B cell (primary cell): ENCODE measurements around the gene CEP19. TPM values are rescaled to one million over a fixed set of nuclear protein-coding genes. Genes with fewer than 3 reads are reported as not detected.
A peak's percentile ranks its signal among the peaks of the same experiment; 100 is the strongest.
"Not testable (repeated sequence)": the region's sequence is repeated elsewhere in the genome, so short reads cannot be mapped to it uniquely, and the experiment has no call there.

Experiments
- ATAC-seq: fragments of 200-7000 bp; cut with Tn5 transposase; one replicate; pipeline ENCODE4 v1.10.0; 2021; ENCODE audit warnings: low read depth, mild to moderate bottlenecking, moderate number of reproducible peaks, moderate library complexity
- CTCF ChIA-PET: fragments of 350-600 bp; sonication (Branson Sonifier 250); formaldehyde crosslinking; loops from one replicate; lab custom pipeline; 2021; ENCODE audit warnings: antibody characterized with exemption, inconsistent platforms; lab: Charles Lee
- POLR2A ChIA-PET: fragments of 350-600 bp; sonication (Branson Sonifier 250); formaldehyde crosslinking; loops from one replicate; lab custom pipeline; 2021; ENCODE audit warnings: antibody characterized with exemption; lab: Charles Lee
- DNase-seq: peaks from one replicate; pipeline ENCODE4 v3.0.0; 2013
- H2AFZ ChIP-seq: 2 replicates; pipeline ENCODE4 v1.6.1; 2012; ENCODE audit warnings: mild to moderate bottlenecking, low read depth, low read length; ENCODE audit not compliant: insufficient read depth, poor library complexity, severe bottlenecking
- H3K27ac ChIP-seq, 2 donors: 1 replicate in 1 of 2; 2 replicates in 1 of 2; pipeline ENCODE4 v1.5.1; 2012 to 2013; ENCODE audit warnings: low read length in 2 of 2, mild to moderate bottlenecking in 2 of 2, moderate library complexity in 1 of 2
- H3K27me3 ChIP-seq, 4 experiments: fragments of 200-600 bp in 1 of 4; sonication (generic) in 1 of 4; replicated peaks in 1 of 4; 1 replicate in 2 of 4; 2 replicates in 2 of 4; pipeline versions ENCODE4 v1.6.1 to v1.7.0; 2013 to 2016; ENCODE audit warnings: low read length in 3 of 4, mild to moderate bottlenecking in 2 of 4, mixed read lengths in 1 of 4, moderate library complexity in 1 of 4; ENCODE audit not compliant: insufficient read depth in 4 of 4, control insufficient read depth in 3 of 4; ENCODE audit errors: control extremely low read depth in 1 of 4
- H3K36me3 ChIP-seq, 2 experiments: replicated peaks in 1 of 2; 1 replicate in 1 of 2; 2 replicates in 1 of 2; pipeline versions ENCODE4 v1.6.1 to v1.7.1; 2013; ENCODE audit warnings: low read length in 1 of 2; ENCODE audit not compliant: insufficient read depth in 2 of 2, control insufficient read depth in 1 of 2; ENCODE audit errors: control extremely low read depth in 1 of 2, extremely low read depth in 1 of 2
- H3K4me1 ChIP-seq, 2 donors: fragments of 200-600 bp in 1 of 2; sonication (generic) in 1 of 2; 1 replicate in 1 of 2; 2 replicates in 1 of 2; pipeline versions ENCODE4 v1.5.1 to v1.6.1; 2013 to 2017; ENCODE audit warnings: low read length in 2 of 2; ENCODE audit not compliant: control insufficient read depth in 2 of 2, insufficient read depth in 2 of 2
- H3K4me2 ChIP-seq: replicated peaks from 2 replicates; pipeline ENCODE3; 2012; ENCODE audit warnings: mild to moderate bottlenecking, low read depth, low read length; ENCODE audit not compliant: poor library complexity, severe bottlenecking
- H3K4me3 ChIP-seq, 5 experiments: fragments of 200-600 bp in 1 of 5; sonication (generic) in 1 of 5; 1 replicate in 3 of 5; 2 replicates in 2 of 5; pipeline versions ENCODE4 v1.5.1 to v1.7.0; 2011 to 2016; ENCODE audit warnings: low read length in 4 of 5, mild to moderate bottlenecking in 4 of 5, low read depth in 2 of 5, control low read depth in 1 of 5, moderate library complexity in 1 of 5; ENCODE audit not compliant: insufficient read depth in 1 of 5; ENCODE audit errors: control extremely low read depth in 1 of 5, extremely low read depth in 1 of 5
- H3K79me2 ChIP-seq: fragments of 200-600 bp; sonication (generic); one replicate; pipeline ENCODE4 v1.6.0; 2016; ENCODE audit warnings: low read length; ENCODE audit not compliant: control insufficient read depth, insufficient read depth
- H3K9ac ChIP-seq: fragments of 200-600 bp; sonication (generic); 2 replicates; pipeline ENCODE4 v1.6.1; 2017; ENCODE audit warnings: mild to moderate bottlenecking, low read length, moderate library complexity
- H3K9me3 ChIP-seq, 3 donors: one replicate each; pipeline versions ENCODE4 v1.6.1 to v1.7.1; 2013; ENCODE audit warnings: low read length in 2 of 3; ENCODE audit not compliant: control insufficient read depth in 2 of 3, insufficient read depth in 1 of 3; ENCODE audit errors: control extremely low read depth in 1 of 3
- H4K20me1 ChIP-seq: 2 replicates; pipeline ENCODE4 v1.6.0; 2012; ENCODE audit warnings: mild to moderate bottlenecking, low read length; ENCODE audit not compliant: insufficient read depth, control insufficient read depth, poor library complexity, severe bottlenecking
- H3K27ac Mint-ChIP-seq: one replicate; pipeline ENCODE4 v1.8.0; 2021; ENCODE audit warnings: mixed read lengths
- H3K27me3 Mint-ChIP-seq: one replicate; pipeline ENCODE4 v1.8.0; 2021; ENCODE audit warnings: mixed read lengths
- H3K4me1 Mint-ChIP-seq: one replicate; pipeline ENCODE4 v1.8.0; 2021; ENCODE audit warnings: mixed read lengths
- H3K4me3 Mint-ChIP-seq: one replicate; pipeline ENCODE4 v1.8.0; 2021; ENCODE audit warnings: mixed read lengths
- H3K9me3 Mint-ChIP-seq: one replicate; pipeline ENCODE4 v1.8.0; 2022; ENCODE audit warnings: mixed read lengths; ENCODE audit not compliant: insufficient read depth
- CTCF ChIP-seq: fragments of 200-600 bp; IDR thresholded peaks from one replicate; pipeline ENCODE4 v1.8.0; 2022; ENCODE audit warnings: antibody characterized with exemption, mild to moderate bottlenecking
- EZH2 ChIP-seq: IDR thresholded peaks from 2 replicates; pipeline ENCODE4 v1.6.1; 2012; ENCODE audit warnings: borderline replicate concordance, low read depth, mild to moderate bottlenecking, moderate library complexity, low read length; ENCODE audit not compliant: insufficient read depth, poor library complexity, severe bottlenecking
- WGBS: methylation state at CpG from one replicate; pipeline ENCODE4 v1.1.5; 2013; ENCODE audit warnings: missing lambda C conversion rate; ENCODE audit not compliant: insufficient coverage; 5-methylcytosine and 5-hydroxymethylcytosine counted together
- intact Hi-C: fragments of 100-400 bp; cut with micrococcal nuclease; formaldehyde crosslinking; loops from one replicate; pipeline ENCODE4 v1.10.0; 2022
- polyA plus RNA-seq: library from polyadenylated mRNA; depleted of rRNA; stranded (reverse); fragments of >200 nt; gene quantifications from 2 replicates; pipeline ENCODE4 v1.2.3, GENCODE V29; 2012
- total RNA-seq, 2 donors: library from RNA; stranded (reverse); fragments of 120-200 nt in 1 of 2; gene quantifications; 1 replicate in 1 of 2; 2 replicates in 1 of 2; pipeline versions ENCODE4 v1.2.3 to v1.2.4, GENCODE V29; 2013 to 2022

Gene CEP19
- total and polyA plus RNA-seq, 2 donors (not counting 1 experiment from before 2014, with no cell fraction given): 0.45 to 4.6 TPM

GRCh38 chr3:196749125-196749524, 37.1 kb upstream of the CEP19 start:
- intact Hi-C loops: loop anchor here (10.0 kb wide), 1 partner anchor 56 kb away; no protein-coding TSS in a partner anchor
- H3K27ac ChIP-seq: no peak overlapping the region
- H3K4me1 ChIP-seq: peaks cover 8 to 10% of the 10 kb centered on the region in 2 donors
- Mint-ChIP-seq H3K9me3 (no peaks in the 10 kb centered on the region), H3K27ac (peak overlapping the region; percentile 80), H3K27me3 (no peaks in the 10 kb centered on the region), H3K4me3 (peak overlapping the region; percentile 58), H3K4me1 (peaks cover 39% of the 10 kb centered on the region)
- H3K9ac ChIP-seq: no peak overlapping the region
- H3K36me3 ChIP-seq: peaks cover 3 to 16% of the 10 kb centered on the region in 2 experiments
- H3K4me2 ChIP-seq: no peak overlapping the region
- 60% methylated on average over 1 of the region's 8 CpGs for WGBS
- H3K9me3 ChIP-seq: peaks cover 0 to 1% (median 0%) of the 10 kb centered on the region in 3 donors
- H3K79me2 ChIP-seq: peaks cover 94% of the 10 kb centered on the region
- TF ChIP-seq EZH2 (no peak), CTCF (no peak)
- H4K20me1 ChIP-seq: peaks cover 61% of the 10 kb centered on the region
- no peaks in the 10 kb centered on the region for H3K27me3 ChIP-seq
- H2AFZ ChIP-seq: no peak overlapping the region
- POLR2A ChIA-PET: interaction anchor here (1.0 kb wide), 1 partner anchor 9 kb away, joined by 3 read pairs; the partner anchor contains the start of gene PAK2
- ATAC-seq (peak; percentile 54), DNase-seq (peak; percentile 46)
- CTCF ChIA-PET: no interaction called here
- no peak overlapping the region for H3K4me3 ChIP-seq

GRCh38 chr3:196743569-196743968, 31.5 kb upstream of the CEP19 start:
- H3K4me3 Mint-ChIP-seq, H3K27me3 ChIP-seq, CTCF ChIA-PET, H3K36me3 ChIP-seq, H3K9ac ChIP-seq, H2AFZ ChIP-seq, ATAC-seq, H3K27me3 Mint-ChIP-seq, H3K27ac Mint-ChIP-seq, H3K9me3 ChIP-seq, POLR2A ChIA-PET, H3K4me3 ChIP-seq, H3K9me3 Mint-ChIP-seq, H3K4me2 ChIP-seq, DNase-seq: not testable (repeated sequence)
- 100% methylated on average over 1 of the region's 10 CpGs for WGBS
- Histone ChIP-seq H3K27ac (peak overlapping the region in 1 of 2 donors; percentile 46), H3K79me2 (peaks cover 98% of the 10 kb centered on the region), H4K20me1 (peaks cover 53% of the 10 kb centered on the region), H3K4me1 (peaks cover 25 to 26% of the 10 kb centered on the region in 2 donors)
- H3K4me1 Mint-ChIP-seq: peaks cover 40% of the 10 kb centered on the region
- intact Hi-C loops: loop anchor here (10.0 kb wide), 1 partner anchor 61 kb away; no protein-coding TSS in a partner anchor
